Caco-2 (cell line): ENCODE measurements around the gene ADCY9. TPM values are rescaled to one million over a fixed set of nuclear protein-coding genes. Genes with fewer than 3 reads are reported as not detected.

Experiments
- BruUV-seq: library from RNA; stranded (reverse); fragments of 400-500 nt; replicated peaks from 2 replicates; lab custom pipeline; 2021; lab: Mats Ljungman, UMichigan
- CTCF ChIA-PET: fragments of 300-600 bp; sonication (Branson Sonifier 250); formaldehyde crosslinking; loops from one replicate; lab custom pipeline; 2022; ENCODE audit warnings: antibody characterized with exemption; lab: Charles Lee
- POLR2A ChIA-PET: fragments of 300-600 bp; sonication (Branson Sonifier 250); formaldehyde crosslinking; loops from one replicate; lab custom pipeline; 2022; ENCODE audit warnings: antibody characterized with exemption; lab: Charles Lee
- DNase-seq, 2 experiments: peaks; one replicate each; pipeline versions ENCODE4 v3.0.0 to v3.0.0-alpha.2; 2020 to 2022
- H3K27me3 ChIP-seq: replicated peaks from 2 replicates; pipeline ENCODE4 v1.6.0; 2011; ENCODE audit warnings: low read length; ENCODE audit not compliant: control insufficient read depth, insufficient read depth
- H3K36me3 ChIP-seq: 2 replicates; pipeline ENCODE4 v1.5.1; 2011; ENCODE audit warnings: low read length; ENCODE audit not compliant: control insufficient read depth, insufficient read depth
- H3K4me1 ChIP-seq: fragments of 250-450 bp; sonication (Bioruptor Pico); 2 replicates; pipeline ENCODE4 v1.5.1; 2020; ENCODE audit warnings: mild to moderate bottlenecking
- H3K4me3 ChIP-seq: 2 replicates; pipeline ENCODE4 v1.5.1; 2011; ENCODE audit warnings: low read depth, mild to moderate bottlenecking, control low read depth, low read length
- H3K9me3 ChIP-seq: fragments of 250-450 bp; sonication (Bioruptor Pico); 2 replicates; pipeline ENCODE4 v1.5.1; 2020; ENCODE audit warnings: mild to moderate bottlenecking, moderate library complexity
- H3K27ac Mint-ChIP-seq: one replicate; pipeline ENCODE4 v1.8.0; 2022; ENCODE audit warnings: mixed read lengths; ENCODE audit not compliant: unreplicated experiment
- H3K27me3 Mint-ChIP-seq: one replicate; pipeline ENCODE4 v1.8.0; 2022; ENCODE audit warnings: mixed read lengths; ENCODE audit not compliant: insufficient read depth, unreplicated experiment
- H3K36me3 Mint-ChIP-seq: one replicate; pipeline ENCODE4 v1.8.0; 2022; ENCODE audit warnings: mild to moderate bottlenecking, mixed read lengths; ENCODE audit not compliant: insufficient read depth, unreplicated experiment
- H3K4me1 Mint-ChIP-seq: one replicate; pipeline ENCODE4 v1.8.0; 2022; ENCODE audit warnings: low read depth, mixed read lengths; ENCODE audit not compliant: unreplicated experiment
- H3K4me3 Mint-ChIP-seq: one replicate; pipeline ENCODE4 v1.8.0; 2022; ENCODE audit warnings: mild to moderate bottlenecking, moderate library complexity, mixed read lengths; ENCODE audit not compliant: unreplicated experiment
- H3K9me3 Mint-ChIP-seq: one replicate; pipeline ENCODE4 v1.8.0; 2022; ENCODE audit warnings: mixed read lengths; ENCODE audit not compliant: unreplicated experiment
- CTCF ChIP-seq, 2 experiments: fragments of 200-600 bp in 1 of 2; IDR thresholded peaks; 1 replicate in 1 of 2; 2 replicates in 1 of 2; pipeline versions ENCODE4 v1.5.1 to v1.8.0; 2011 to 2022; ENCODE audit warnings: antibody characterized with exemption in 1 of 2, control low read depth in 1 of 2, inconsistent platforms in 1 of 2, low read depth in 1 of 2, low read length in 1 of 2, mild to moderate bottlenecking in 1 of 2, moderate library complexity in 1 of 2; ENCODE audit not compliant: insufficient read depth in 1 of 2, severe bottlenecking in 1 of 2, unreplicated experiment in 1 of 2
- intact Hi-C: fragments of 100-400 bp; cut with micrococcal nuclease; formaldehyde crosslinking; loops from one replicate; pipeline ENCODE4 v1.10.0; 2022; ENCODE audit not compliant: unreplicated experiment
- total RNA-seq: library from RNA; stranded (reverse); gene quantifications from 2 replicates; pipeline ENCODE4 v1.2.3, GENCODE V29; 2022

Gene ADCY9
- total RNA-seq, 1 experiment from 2014 or later: 11.5 TPM

GRCh38 chr16:4094127-4094773 lies 22.0 kb downstream of the ADCY9 start:
- CTCF ChIA-PET: interaction anchor here (1.1 kb wide), 1 partner anchor 160 kb away, joined by 3 read pairs; no protein-coding TSS in a partner anchor

GRCh38 chr16:4093495-4094126 lies 22.6 kb downstream of the ADCY9 start:
- H3K36me3 Mint-ChIP-seq: peaks cover 4% of the 10 kb centered on the region
- Histone ChIP-seq H3K27me3 (no peaks in the 10 kb centered on the region), H3K4me3 (no peak overlapping the region), H3K36me3 (no peaks in the 10 kb centered on the region), H3K4me1 (peaks cover 9% of the 10 kb centered on the region; the same call in 1 of the 2 replicates), H3K9me3 (no peaks in the 10 kb centered on the region; the same call in 1 of the 2 replicates)
- peak overlapping the region; percentile 19 for H3K27ac Mint-ChIP-seq
- DNase-seq: no peak
- BruUV-seq: no TSS peak
- H3K9me3 Mint-ChIP-seq: no peaks in the 10 kb centered on the region
- H3K27me3 Mint-ChIP-seq: no peaks in the 10 kb centered on the region
- no peak overlapping the region for H3K4me3 Mint-ChIP-seq
- ChIA-PET POLR2A (interaction anchor here (0.5 to 0.6 kb wide), 3 partner anchors 19 to 118 kb away, joined by 3 read pairs; no protein-coding TSS in a partner anchor), CTCF (interaction anchor here (1.1 kb wide), 1 partner anchor 160 kb away, joined by 3 read pairs; no protein-coding TSS in a partner anchor)
- intact Hi-C loops: loop anchor here (10.0 kb wide), 1 partner anchor 79 kb away; no protein-coding TSS in a partner anchor
- peaks cover 9% of the 10 kb centered on the region for H3K4me1 Mint-ChIP-seq
- no peak for TF ChIP-seq CTCF (IDR thresholded peaks at IDR 0.05; ENCODE audit: insufficient read depth in 1 of 2, low read depth in 1 of 2, low read length in 1 of 2, severe bottlenecking in 1 of 2, unreplicated experiment in 1 of 2)

More at GRCh38 chr16:4094127-4094773, 22.0 kb downstream of the ADCY9 start:
- intact Hi-C loops: loop anchor here (10.0 kb wide), 1 partner anchor 79 kb away; no protein-coding TSS in a partner anchor
- Mint-ChIP-seq H3K9me3 (no peaks in the 10 kb centered on the region), H3K36me3 (peaks cover 4% of the 10 kb centered on the region), H3K27me3 (no peaks in the 10 kb centered on the region), H3K4me1 (peaks cover 9% of the 10 kb centered on the region), H3K4me3 (no peak overlapping the region), H3K27ac (peak overlapping the region; percentile 19)
- BruUV-seq: no TSS peak
- H3K27me3 ChIP-seq: no peaks in the 10 kb centered on the region
- no peak for TF ChIP-seq CTCF (IDR thresholded peaks at IDR 0.05; ENCODE audit: insufficient read depth in 1 of 2, low read depth in 1 of 2, low read length in 1 of 2, severe bottlenecking in 1 of 2, unreplicated experiment in 1 of 2)
- H3K9me3 ChIP-seq: no peaks in the 10 kb centered on the region; the same call in 1 of the 2 replicates
- no peaks in the 10 kb centered on the region for H3K36me3 ChIP-seq
- POLR2A ChIA-PET: interaction anchor here (0.5 to 0.6 kb wide), 2 partner anchors 18 to 82 kb away, joined by 3 read pairs; no protein-coding TSS in a partner anchor
- H3K4me1 ChIP-seq: peaks cover 9% of the 10 kb centered on the region; the same call in 1 of the 2 replicates
- no peak overlapping the region for H3K4me3 ChIP-seq
- DNase-seq: peak; percentile 43 to 47

- H3K9me3 Mint-ChIP-seq: no peaks in the 10 kb centered on the region
- no peak overlapping the region for H3K4me3 Mint-ChIP-seq
- H3K36me3 Mint-ChIP-seq: peaks cover 4% of the 10 kb centered on the region
- no TSS peak for BruUV-seq
- no peaks in the 10 kb centered on the region for H3K27me3 ChIP-seq
- intact Hi-C loops: loop anchor here (10.0 kb wide), 1 partner anchor 78 kb away; no protein-coding TSS in a partner anchor
- ChIA-PET CTCF (interaction anchor here (1.1 kb wide), 1 partner anchor 161 kb away, joined by 3 read pairs; no protein-coding TSS in a partner anchor), POLR2A (no interaction called here)
- no peak overlapping the region for H3K27ac Mint-ChIP-seq
- peaks cover 9% of the 10 kb centered on the region; the same call in 1 of the 2 replicates for H3K4me1 ChIP-seq
- TF ChIP-seq CTCF (IDR thresholded peaks at IDR 0.05; ENCODE audit: insufficient read depth in 1 of 2, low read depth in 1 of 2, low read length in 1 of 2, severe bottlenecking in 1 of 2, unreplicated experiment in 1 of 2): no peak
- H3K27me3 Mint-ChIP-seq: no peaks in the 10 kb centered on the region
- no peak for DNase-seq
- H3K9me3 ChIP-seq: no peaks in the 10 kb centered on the region; the same call in 1 of the 2 replicates
- H3K4me3 ChIP-seq: no peak overlapping the region
- peaks cover 12% of the 10 kb centered on the region for H3K4me1 Mint-ChIP-seq
- H3K36me3 ChIP-seq: no peaks in the 10 kb centered on the region
Observed at GRCh38 chr16:4092547-4093265, 23.5 kb downstream of the ADCY9 start.
